Brain pericyte (primary cell): Measurements from ENCODE around the gene ZNF175.

Experiments
- DNase-seq: peaks from one replicate; pipeline ENCODE4 v3.0.0-alpha.2; 2012; ENCODE audit warnings: low read depth, low spot score

The ZNF175 gene

GRCh38 chr19:51549533-51550324 is 21.4 kb upstream of the ZNF175 start:
- DNase-seq, result no peak

- no peak for DNase-seq
These were observed 20.0 kb upstream of the ZNF175 start for GRCh38 chr19:51550848-51551672.

GRCh38 chr19:51551673-51552432 is 19.2 kb upstream of the ZNF175 start:
- no peak for DNase-seq

GRCh38 chr19:51552608-51552995 is 18.5 kb upstream of the ZNF175 start:
- no peak for DNase-seq

- no peak for DNase-seq
These were observed 17.9 kb upstream of the ZNF175 start for GRCh38 chr19:51552996-51553725.

GRCh38 chr19:51559240-51559639 is 11.8 kb upstream of the ZNF175 start:
- no peak for DNase-seq

- DNase-seq, result no peak
These were observed 10.7 kb upstream of the ZNF175 start for GRCh38 chr19:51560339-51560738.

- no peak for DNase-seq
These were observed 6.3 kb upstream of the ZNF175 start for GRCh38 chr19:51564791-51565190.

GRCh38 chr19:51565583-51565982 is 5.5 kb upstream of the ZNF175 start:
- DNase-seq, result no peak

GRCh38 chr19:51566489-51567100 is 4.5 kb upstream of the ZNF175 start:
- DNase-seq, result no peak

GRCh38 chr19:51567583-51567982 is 3.5 kb upstream of the ZNF175 start:
- DNase-seq, result no peak

- DNase-seq, result no peak
These were observed 2.6 kb upstream of the ZNF175 start for GRCh38 chr19:51568456-51568855.

GRCh38 chr19:51571599-51571998 is 516 bp downstream of the ZNF175 start:
- no peak for DNase-seq

- no peak for DNase-seq
These were observed 1.3 kb downstream of the ZNF175 start for GRCh38 chr19:51572410-51572809.

GRCh38 chr19:51572908-51573307 is 1.8 kb downstream of the ZNF175 start:
- DNase-seq, result no peak

- no peak for DNase-seq
These were observed 2.2 kb downstream of the ZNF175 start for GRCh38 chr19:51573331-51573730.

- no peak for DNase-seq
These were observed 5.8 kb downstream of the ZNF175 start for GRCh38 chr19:51576850-51577249.

- DNase-seq, result no peak
These were observed 15.1 kb downstream of the ZNF175 start for GRCh38 chr19:51586103-51586728.

GRCh38 chr19:51586799-51587198 is 15.7 kb downstream of the ZNF175 start:
- DNase-seq, result no peak
